SKM-1 treated with dmso at 0.1 percent for 144 hours (cell line): ENCODE results near the gene LILRA6.
A peak's percentile ranks its signal among the peaks of the same experiment; 100 is the strongest.
"Not testable (repeated sequence)": the region's sequence is repeated elsewhere in the genome, so short reads cannot be mapped to it uniquely, and the experiment has no call there.

Source experiments
- DNase-seq: peaks from one replicate; lab custom pipeline; 2025; ENCODE audit not compliant: unreplicated experiment; lab: John Stamatoyannopoulos, UW

Gene LILRA6

DNA sequence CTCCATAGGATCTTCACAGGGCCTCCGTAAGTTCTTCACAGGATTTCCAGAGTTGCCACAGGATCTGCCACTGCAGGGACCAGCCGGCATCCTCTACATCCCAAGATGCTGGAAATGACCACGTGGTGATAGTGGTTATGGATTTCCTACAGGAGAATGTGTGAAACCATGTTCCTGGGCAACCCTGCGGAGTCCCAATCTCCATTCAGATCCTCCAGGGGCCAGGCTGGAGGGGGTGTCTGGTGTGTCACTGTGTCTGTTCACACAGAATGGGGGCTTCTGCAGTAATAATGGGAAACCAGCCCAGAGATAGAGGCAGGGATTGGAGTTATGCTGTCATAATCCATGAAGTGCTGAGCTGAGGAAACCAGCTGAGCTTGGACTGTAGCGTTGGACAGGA, 8.6 kb downstream of the LILRA6 start:
- no peak for DNase-seq

- peak; percentile 16 for DNase-seq
Measured at GRCh38 chr19:54231077-54231931, 11.3 kb downstream of the LILRA6 start.

GRCh38 chr19:54230031-54230430, 12.6 kb downstream of the LILRA6 start:
- DNase-seq = no peak

GRCh38 chr19:54229146-54229545, 13.4 kb downstream of the LILRA6 start:
- DNase-seq = no peak

DNA sequence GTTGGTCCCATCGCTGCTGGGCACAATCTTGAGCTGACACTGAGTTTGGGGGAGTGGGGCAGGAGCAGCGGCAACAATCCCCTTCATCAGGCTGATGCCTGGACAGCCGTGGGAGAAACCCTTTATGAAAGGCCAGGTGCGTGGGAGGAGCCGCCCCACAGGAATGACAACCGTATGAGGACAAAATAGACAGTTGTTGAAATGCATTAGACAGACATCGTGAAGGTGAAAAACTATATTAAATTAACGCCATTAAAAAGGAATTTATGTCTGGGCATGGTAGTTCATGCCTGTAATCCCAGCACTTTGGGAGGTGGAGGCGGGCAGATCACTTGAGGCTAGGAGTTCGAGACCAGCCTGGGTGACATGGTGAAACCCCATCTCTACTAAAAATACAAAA, 18.0 kb downstream of the LILRA6 start:
- DNase-seq = not testable (repeated sequence)

DNA sequence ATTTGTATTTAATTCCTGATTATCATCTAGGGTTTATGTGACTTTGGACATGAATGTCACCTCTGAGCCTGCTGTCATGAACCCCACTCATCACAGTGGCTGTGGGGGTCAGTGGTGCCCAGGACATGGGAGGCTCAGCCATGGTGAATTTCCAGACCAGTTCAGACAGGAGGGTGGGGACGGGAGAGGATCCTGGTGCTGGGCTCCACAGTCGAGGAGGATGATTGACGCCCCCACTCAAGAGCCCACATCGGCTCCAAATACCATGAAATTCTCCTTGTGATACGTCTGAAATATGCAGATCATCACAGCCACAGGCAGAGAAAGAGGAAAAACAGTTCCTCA, 18.7 kb downstream of the LILRA6 start:
- not testable (repeated sequence) for DNase-seq

DNA sequence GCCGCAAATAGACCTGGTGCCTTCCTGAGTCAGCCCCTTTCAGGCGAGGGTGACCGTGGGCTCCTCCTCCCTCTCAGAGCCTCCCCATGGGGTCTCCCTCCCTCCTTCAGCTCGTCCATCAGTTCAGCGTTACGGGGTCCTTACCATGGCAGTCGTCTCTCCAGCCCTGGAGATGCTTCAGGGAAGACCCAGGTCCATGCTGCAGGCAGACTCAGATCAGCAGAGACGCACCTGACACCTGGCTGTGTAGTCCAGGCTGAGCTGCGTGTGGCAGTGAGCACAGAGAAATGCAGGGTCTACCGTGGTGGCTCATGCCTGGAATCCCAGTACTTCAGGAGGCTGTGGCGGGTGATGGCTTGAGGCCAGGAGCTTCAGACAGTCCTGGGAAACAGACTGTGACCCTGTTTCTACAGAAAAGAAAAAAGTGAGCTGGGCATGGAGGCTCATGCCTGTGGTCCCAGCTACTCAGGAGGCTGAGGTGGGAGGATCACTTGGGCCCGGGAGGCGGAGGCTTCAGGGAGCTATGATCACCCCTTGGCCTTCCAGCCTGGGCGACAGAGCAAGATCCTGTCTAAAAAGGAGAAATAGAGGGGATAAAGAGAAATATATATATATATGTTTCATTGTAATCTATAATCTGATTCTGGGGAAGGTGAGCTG, 19.2 kb downstream of the LILRA6 start:
- not testable (repeated sequence) for DNase-seq

DNA sequence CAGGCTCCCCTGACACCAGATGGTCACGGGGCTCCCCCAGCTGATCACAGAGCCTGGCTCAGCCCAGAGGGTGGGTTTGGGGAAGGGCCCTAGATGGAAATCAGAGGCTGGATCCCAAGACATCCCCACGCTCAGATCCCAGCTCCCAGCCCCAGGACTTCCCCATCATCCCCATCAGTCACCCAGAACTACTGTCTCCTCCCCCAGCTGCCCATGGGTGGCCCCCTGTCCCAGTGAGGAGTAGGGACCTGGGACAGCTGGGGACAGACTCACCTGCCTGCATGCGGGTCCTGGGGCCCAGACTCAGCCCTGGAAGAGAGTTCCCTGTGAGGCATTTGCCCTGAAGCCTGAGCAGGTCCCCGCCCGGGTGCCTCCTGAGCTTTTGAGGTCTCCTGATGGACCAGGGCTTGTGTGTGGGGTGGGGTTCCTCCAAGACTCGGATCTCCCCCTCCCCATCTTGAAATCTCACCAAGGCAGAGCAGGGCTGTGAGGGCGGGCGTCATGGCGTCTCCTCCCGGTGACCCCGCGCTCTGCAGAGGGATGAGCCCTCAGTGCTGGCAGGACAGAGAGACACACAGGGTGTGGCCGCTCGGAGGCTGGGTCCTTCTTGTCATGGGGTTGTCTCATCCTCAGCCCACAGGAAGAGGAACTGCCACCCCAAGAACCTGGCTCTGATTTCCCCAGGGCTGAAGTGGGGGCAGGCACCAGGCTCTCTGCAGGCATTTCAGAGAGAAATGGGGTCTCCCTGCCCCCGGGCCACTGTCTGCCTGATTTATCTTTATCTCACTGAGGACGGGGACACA, 19.9 kb downstream of the LILRA6 start, which contains the start of gene LILRB3:
Gene LILRB3 (minus strand): TSS at position 534 of the 803 bp plus-strand sequence. CDS start 31 bp downstream, at position 503.
- not testable (repeated sequence) for DNase-seq

DNA sequence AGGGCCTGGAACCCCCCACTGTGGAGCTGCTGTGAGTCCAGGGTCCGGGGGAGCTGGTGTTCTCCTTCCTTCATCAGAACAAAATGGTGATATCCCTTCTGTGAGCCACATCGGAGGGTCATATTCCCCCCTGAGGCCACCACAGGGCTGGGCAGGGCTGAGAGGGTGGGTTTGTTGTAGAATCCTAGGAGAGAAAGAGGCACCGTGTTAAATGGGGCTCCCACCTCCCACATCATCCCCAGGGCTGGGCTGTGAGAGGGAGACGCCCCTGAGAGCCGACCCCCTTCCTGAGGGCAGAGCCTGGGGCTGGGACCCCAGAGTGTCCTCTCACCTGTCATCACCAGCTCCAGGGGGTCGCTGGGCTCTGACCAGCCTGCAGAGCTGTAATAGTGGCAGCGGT, 20.6 kb downstream of the LILRA6 start:
- not testable (repeated sequence) for DNase-seq

GRCh38 chr19:54219702-54220101, 22.9 kb downstream of the LILRA6 start:
- not testable (repeated sequence) for DNase-seq

GRCh38 chr19:54218960-54219661, 23.5 kb downstream of the LILRA6 start:
- DNase-seq = no peak

DNA sequence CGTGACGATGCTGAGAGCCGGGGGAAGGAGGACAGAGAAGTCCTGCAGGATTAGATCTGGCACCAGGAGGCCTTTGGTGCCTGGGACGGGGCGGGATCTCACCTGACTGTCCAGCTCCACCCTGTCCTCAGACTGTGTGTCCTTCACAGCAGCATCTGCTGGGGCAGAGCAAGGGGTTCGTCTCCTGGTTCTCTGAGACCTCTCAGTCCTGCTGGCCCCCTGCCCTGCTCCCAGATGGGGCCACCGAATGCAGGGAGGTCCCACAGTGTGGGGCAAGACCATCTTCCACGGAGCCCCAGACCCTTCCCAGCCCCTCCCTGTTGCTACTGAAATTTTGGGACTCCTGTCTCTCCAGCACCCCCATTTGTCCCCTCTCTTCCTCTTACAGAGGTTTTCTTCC, 24.3 kb downstream of the LILRA6 start:
- no peak for DNase-seq

GRCh38 chr19:54217517-54218247, 24.9 kb downstream of the LILRA6 start:
- DNase-seq = not testable (repeated sequence)

DNA sequence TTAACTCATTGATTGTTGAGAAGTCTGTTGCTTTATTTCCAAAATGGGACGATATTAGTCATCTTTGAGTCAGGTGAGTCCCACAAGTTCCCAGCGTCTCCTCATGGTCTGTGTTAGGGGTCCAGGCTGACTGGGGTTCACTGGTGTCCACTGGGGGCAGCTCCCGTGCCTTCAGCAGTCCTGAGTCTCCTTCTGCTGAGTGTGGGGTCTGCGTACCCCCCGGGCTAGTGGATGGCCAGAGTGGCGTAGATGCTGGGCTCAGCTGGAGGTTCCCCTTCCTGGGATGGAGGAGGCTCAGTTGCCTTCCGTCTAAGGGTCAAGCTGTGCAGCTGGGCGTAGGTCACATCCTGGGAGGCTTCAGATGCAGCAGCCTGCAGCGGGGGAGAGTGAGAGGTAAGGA, 25.7 kb downstream of the LILRA6 start:
- no peak for DNase-seq

GRCh38 chr19:54214734-54215133, 27.9 kb downstream of the LILRA6 start:
- DNase-seq = not testable (repeated sequence)

- DNase-seq = not testable (repeated sequence)
Measured at GRCh38 chr19:54214217-54214616, 28.4 kb downstream of the LILRA6 start.

DNA sequence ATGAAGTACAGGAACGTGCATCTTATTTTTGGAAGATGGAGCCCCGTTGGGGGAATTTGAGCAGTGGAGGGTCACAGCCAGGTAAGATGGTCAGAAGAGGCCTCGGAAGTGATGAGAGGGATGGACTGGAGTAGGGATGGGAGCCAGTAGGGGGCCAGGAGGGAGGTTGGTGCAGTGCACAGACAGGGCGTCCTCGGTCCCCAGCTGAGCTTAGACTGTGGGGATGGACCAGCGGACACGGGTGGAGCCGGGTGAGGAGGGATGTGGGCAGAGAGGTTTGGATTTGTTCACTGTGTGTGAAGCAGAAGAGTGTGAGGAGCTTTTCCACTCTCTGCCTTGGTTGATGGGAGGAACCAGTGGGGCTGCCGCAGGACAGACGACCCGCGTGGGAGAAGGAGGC, 31.4 kb downstream of the LILRA6 start:
- no peak for DNase-seq

GRCh38 chr19:54209811-54210494, 32.6 kb downstream of the LILRA6 start:
- no peak for DNase-seq

DNA sequence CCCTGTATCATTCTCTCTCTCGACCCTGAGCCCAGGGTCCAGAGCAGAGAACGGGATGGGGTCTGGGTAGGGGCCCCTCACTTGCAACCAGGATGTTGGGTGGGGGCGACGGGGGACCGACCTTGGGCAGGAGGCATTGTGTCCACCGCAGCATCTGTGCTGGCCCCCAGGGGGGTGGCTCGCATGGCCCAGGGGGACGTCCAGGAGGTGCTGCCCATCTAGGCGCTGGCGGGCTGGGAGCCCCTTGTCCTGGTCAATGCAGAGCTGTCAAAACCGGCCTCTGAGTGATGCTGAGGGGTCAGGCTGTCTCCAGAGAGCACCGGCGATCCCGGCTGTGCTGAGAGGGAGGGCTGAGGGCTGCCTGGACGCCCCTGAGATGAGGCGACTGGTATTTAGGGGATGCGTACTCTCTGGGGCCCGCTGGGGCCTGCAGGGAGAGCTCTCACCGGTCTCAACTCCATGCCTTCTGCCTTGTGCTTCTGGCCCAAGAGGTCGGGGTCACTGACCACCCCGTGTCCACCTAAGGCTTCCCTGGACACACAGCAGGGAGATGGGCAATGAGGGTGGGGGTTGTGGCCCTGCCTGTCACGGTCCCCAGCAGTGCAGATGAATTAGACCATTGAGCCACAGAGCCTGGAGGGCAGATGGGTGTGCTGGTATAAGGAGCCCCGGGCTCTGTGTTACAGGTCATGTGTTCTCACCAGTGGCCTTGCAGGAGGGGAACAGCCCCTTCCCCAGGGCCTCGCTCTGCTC, 33.4 kb downstream of the LILRA6 start:
- no peak for DNase-seq
